ENCODE data around the gene C3orf52.

Gene C3orf52

DNA sequence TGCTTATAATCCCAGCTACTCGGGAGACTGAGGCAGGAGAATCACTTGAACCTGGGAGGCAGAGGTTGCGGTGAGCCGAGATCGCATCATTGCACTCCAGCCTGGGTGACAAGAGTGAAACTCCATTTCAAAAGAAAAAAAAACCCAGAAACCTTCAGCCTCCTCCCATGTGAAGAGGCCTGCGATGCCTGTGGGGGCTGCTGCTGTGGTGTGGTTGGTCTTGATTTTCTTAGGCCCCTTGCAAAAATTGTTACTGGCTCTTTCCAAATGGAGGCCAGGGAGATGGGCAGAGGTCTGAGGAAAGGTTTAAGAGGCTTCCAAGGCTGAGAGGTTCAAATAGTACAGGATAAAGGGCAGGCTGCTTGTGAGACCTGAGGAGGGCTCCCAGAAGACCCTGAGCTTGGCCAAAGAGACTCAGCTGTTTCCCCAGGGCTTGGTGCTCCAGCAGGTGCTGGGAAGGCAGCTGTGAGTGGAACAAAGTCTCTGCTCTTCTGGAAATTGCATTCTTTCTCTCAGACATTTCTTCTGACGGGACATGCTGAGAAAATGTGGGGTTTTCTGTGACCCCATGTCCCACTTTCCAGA is 28.5 kb downstream of the C3orf52 start:
- H3K27me3 ChIP-seq (ENCODE audit: insufficient read depth, low read length, poor library complexity): peaks cover 14% of the 10 kb centered on the region
- no peak for TF ChIP-seq EZH2 (IDR thresholded peaks at IDR 0.05; ENCODE audit: borderline replicate concordance, low read depth, low read length, severe bottlenecking)
- TF ChIP-seq, protein P1, sequence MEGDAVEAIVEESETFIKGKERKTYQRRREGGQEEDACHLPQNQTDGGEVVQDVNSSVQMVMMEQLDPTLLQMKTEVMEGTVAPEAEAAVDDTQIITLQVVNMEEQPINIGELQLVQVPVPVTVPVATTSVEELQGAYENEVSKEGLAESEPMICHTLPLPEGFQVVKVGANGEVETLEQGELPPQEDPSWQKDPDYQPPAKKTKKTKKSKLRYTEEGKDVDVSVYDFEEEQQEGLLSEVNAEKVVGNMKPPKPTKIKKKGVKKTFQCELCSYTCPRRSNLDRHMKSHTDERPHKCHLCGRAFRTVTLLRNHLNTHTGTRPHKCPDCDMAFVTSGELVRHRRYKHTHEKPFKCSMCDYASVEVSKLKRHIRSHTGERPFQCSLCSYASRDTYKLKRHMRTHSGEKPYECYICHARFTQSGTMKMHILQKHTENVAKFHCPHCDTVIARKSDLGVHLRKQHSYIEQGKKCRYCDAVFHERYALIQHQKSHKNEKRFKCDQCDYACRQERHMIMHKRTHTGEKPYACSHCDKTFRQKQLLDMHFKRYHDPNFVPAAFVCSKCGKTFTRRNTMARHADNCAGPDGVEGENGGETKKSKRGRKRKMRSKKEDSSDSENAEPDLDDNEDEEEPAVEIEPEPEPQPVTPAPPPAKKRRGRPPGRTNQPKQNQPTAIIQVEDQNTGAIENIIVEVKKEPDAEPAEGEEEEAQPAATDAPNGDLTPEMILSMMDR (IDR thresholded peaks at IDR 0.05; ENCODE audit: borderline replicate concordance, extremely low read depth, low read length, poor library complexity, severe bottlenecking): no peak
- 0 out of 2 replicates have a peak, but pooled peaks cover under 1% of the 10 kb centered on the region for H3K4me1 ChIP-seq (ENCODE audit: insufficient read depth, low read length)
- H3K9me3 ChIP-seq (ENCODE audit: insufficient read depth, low read length, severe bottlenecking): no peaks in the 10 kb centered on the region
- ATAC-seq (ENCODE audit: insufficient read depth, low read depth) (no peak), DNase-seq (no peak)
- no peak overlapping the region for H2AFZ ChIP-seq (ENCODE audit: low read depth, low read length)
- H3K4me3 ChIP-seq (ENCODE audit: low read depth in 1 of 2, low read length in 2 of 2): no peak overlapping the region
- no peak overlapping the region for H3K4me2 ChIP-seq (ENCODE audit: insufficient read depth, low read length)
- no peak overlapping the region for H3K9ac ChIP-seq (ENCODE audit: low read depth, low read length)
- no peaks in the 10 kb centered on the region for H3K79me2 ChIP-seq (ENCODE audit: insufficient read depth, low read length)
- H4K20me1 ChIP-seq (ENCODE audit: insufficient read depth, low read length): no peaks in the 10 kb centered on the region
- no peaks in the 10 kb centered on the region for H3K36me3 ChIP-seq (ENCODE audit: insufficient read depth, low read length)
- no peak overlapping the region for H3K27ac ChIP-seq (ENCODE audit: low read length)

DNA sequence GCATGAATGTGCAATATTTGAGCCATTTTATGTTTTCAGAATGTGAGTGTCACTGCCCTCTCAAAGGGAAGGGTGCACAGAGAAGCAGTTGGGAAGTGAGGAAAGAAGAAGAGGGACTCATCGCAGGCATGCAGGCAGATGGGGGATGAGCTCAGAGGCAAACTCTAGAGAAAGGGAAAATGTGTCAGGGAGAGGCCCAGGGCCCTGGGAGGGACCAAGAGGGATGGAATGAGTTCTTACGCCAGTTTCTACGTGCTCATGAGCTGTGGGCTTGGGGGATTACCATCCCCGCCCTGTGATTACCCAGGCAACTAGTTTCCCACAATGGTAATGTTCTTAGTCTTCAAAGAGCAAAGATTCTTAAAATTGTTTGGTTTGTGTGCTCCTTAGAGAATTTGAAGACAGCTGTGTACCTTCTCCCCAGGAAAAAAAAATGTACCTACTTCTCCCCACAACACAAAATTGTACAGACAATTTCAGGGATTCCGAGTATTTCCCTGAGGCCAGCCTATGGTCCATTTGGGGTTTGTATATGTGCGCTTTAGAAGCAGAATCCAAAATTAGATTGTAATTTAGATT is 29.1 kb downstream of the C3orf52 start:
- Histone ChIP-seq H3K27ac (ENCODE audit: low read length) (no peak overlapping the region), H2AFZ (ENCODE audit: low read depth, low read length) (no peak overlapping the region), H3K4me3 (ENCODE audit: low read depth in 1 of 2, low read length in 2 of 2) (no peak overlapping the region), H3K36me3 (ENCODE audit: insufficient read depth, low read length) (no peaks in the 10 kb centered on the region), H3K4me1 (ENCODE audit: insufficient read depth, low read length) (peaks cover 6% of the 10 kb centered on the region; the same call in 1 of the 2 replicates), H4K20me1 (ENCODE audit: insufficient read depth, low read length) (no peaks in the 10 kb centered on the region), H3K79me2 (ENCODE audit: insufficient read depth, low read length) (no peaks in the 10 kb centered on the region), H3K9ac (ENCODE audit: low read depth, low read length) (no peak overlapping the region), H3K27me3 (ENCODE audit: insufficient read depth, low read length, poor library complexity) (peaks cover 14% of the 10 kb centered on the region), H3K9me3 (ENCODE audit: insufficient read depth, low read length, severe bottlenecking) (no peaks in the 10 kb centered on the region), H3K4me2 (ENCODE audit: insufficient read depth, low read length) (no peak overlapping the region)
- TF ChIP-seq EZH2 (IDR thresholded peaks at IDR 0.05; ENCODE audit: borderline replicate concordance, low read depth, low read length, severe bottlenecking): no peak
- TF ChIP-seq, protein P1 (IDR thresholded peaks at IDR 0.05; ENCODE audit: borderline replicate concordance, extremely low read depth, low read length, poor library complexity, severe bottlenecking): no peak
- DNase-seq (no peak), ATAC-seq (ENCODE audit: insufficient read depth, low read depth) (no peak)

DNA sequence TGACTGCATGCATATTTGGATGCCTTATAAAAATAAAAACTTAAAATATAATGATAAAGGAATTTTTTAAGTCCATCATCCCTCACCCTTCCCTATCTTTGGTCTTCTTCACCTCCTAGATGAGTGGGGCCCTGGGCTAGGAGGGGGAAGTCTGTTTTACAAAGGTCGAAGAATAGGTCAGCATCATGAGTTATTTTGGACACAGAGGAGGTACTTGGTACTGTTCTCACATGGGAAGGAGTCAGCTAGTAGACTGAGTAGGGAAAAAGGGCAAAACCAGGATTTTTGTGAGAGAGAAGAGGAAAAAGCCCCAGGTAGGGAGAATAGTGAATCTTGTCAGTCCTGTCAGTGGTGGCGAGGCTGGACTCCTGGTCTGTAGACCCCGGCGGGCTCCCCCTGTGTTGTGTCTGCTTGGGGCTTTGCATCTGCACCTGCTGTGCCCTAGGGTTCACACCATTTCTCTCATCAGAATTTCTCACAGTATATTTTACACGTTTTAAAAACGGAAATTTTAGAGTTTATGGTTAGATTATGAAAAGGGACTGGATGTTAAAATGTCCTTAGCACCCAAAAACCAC is 29.7 kb downstream of the C3orf52 start:
- Histone ChIP-seq H3K27ac (ENCODE audit: low read length) (no peak overlapping the region), H3K36me3 (ENCODE audit: insufficient read depth, low read length) (no peaks in the 10 kb centered on the region)

More for the DNA sequence above, 29.7 kb downstream of the C3orf52 start:
- DNase-seq (no peak), ATAC-seq (ENCODE audit: insufficient read depth, low read depth) (no peak)
- no peaks in the 10 kb centered on the region for H4K20me1 ChIP-seq (ENCODE audit: insufficient read depth, low read length)
- H3K9ac ChIP-seq (ENCODE audit: low read depth, low read length): no peak overlapping the region
- peaks cover 12% of the 10 kb centered on the region; the same call in 1 of the 2 replicates for H3K4me1 ChIP-seq (ENCODE audit: insufficient read depth, low read length)
- H3K9me3 ChIP-seq (ENCODE audit: insufficient read depth, low read length, severe bottlenecking): no peaks in the 10 kb centered on the region
- H3K79me2 ChIP-seq (ENCODE audit: insufficient read depth, low read length): no peaks in the 10 kb centered on the region
- TF ChIP-seq EZH2 (IDR thresholded peaks at IDR 0.05; ENCODE audit: borderline replicate concordance, low read depth, low read length, severe bottlenecking): no peak
- TF ChIP-seq, protein P1 (IDR thresholded peaks at IDR 0.05; ENCODE audit: borderline replicate concordance, extremely low read depth, low read length, poor library complexity, severe bottlenecking): no peak
- H3K4me3 ChIP-seq (ENCODE audit: low read depth in 1 of 2, low read length in 2 of 2): no peak overlapping the region
- peaks cover 14% of the 10 kb centered on the region for H3K27me3 ChIP-seq (ENCODE audit: insufficient read depth, low read length, poor library complexity)
- no peak overlapping the region for H3K4me2 ChIP-seq (ENCODE audit: insufficient read depth, low read length)
- no peak overlapping the region for H2AFZ ChIP-seq (ENCODE audit: low read depth, low read length)
